Lung (tissue), 12 donors: ENCODE measurements around the gene CDK8. TPM values are rescaled to one million over a fixed set of nuclear protein-coding genes. Genes with fewer than 3 reads are reported as not detected.
A peak's percentile ranks its signal among the peaks of the same experiment; 100 is the strongest.

Experiments
- ATAC-seq: fragments of 200-7000 bp; cut with Tn5 transposase; one replicate; pipeline ENCODE4 v1.9.1; 2020; ENCODE audit warnings: moderate number of reproducible peaks; ENCODE audit not compliant: insufficient read depth, low FRiP score
- DNase-seq, 3 donors: peaks; one replicate each; pipeline ENCODE4 v3.0.0-alpha.2; 2013 to 2017
- H3K27ac ChIP-seq, 2 donors: one replicate each; pipeline ENCODE4 v1.5.1; 2013; ENCODE audit warnings: mild to moderate bottlenecking in 2 of 2, moderate library complexity in 2 of 2, control low read depth in 1 of 2, inconsistent platforms in 1 of 2, low read depth in 1 of 2, low read length in 1 of 2
- H3K27me3 ChIP-seq, 3 donors: one replicate each; pipeline ENCODE4 v1.5.1; 2013; ENCODE audit warnings: low read length in 2 of 3; ENCODE audit not compliant: control insufficient read depth in 3 of 3, insufficient read depth in 3 of 3
- H3K36me3 ChIP-seq, 4 donors: one replicate each; pipeline ENCODE4 v1.5.1; 2013; ENCODE audit warnings: low read length in 4 of 4, mild to moderate bottlenecking in 1 of 4, moderate library complexity in 1 of 4; ENCODE audit not compliant: control insufficient read depth in 4 of 4, insufficient read depth in 4 of 4
- H3K4me1 ChIP-seq, 5 donors: one replicate each; pipeline ENCODE4 v1.5.1; 2013; ENCODE audit warnings: low read length in 5 of 5, mild to moderate bottlenecking in 2 of 5, moderate library complexity in 1 of 5; ENCODE audit not compliant: control insufficient read depth in 5 of 5, insufficient read depth in 5 of 5
- H3K4me3 ChIP-seq: one replicate; pipeline ENCODE4 v1.5.1; 2013; ENCODE audit warnings: mild to moderate bottlenecking, control low read depth, moderate library complexity
- H3K9ac ChIP-seq, 2 donors: one replicate each; pipeline ENCODE4 v1.5.1; 2013; ENCODE audit warnings: low read length in 2 of 2, control low read depth in 1 of 2; ENCODE audit not compliant: insufficient read depth in 1 of 2
- H3K9me3 ChIP-seq, 4 donors: one replicate each; pipeline ENCODE4 v1.5.1; 2013; ENCODE audit warnings: low read length in 3 of 4, mild to moderate bottlenecking in 1 of 4, moderate library complexity in 1 of 4; ENCODE audit not compliant: control insufficient read depth in 4 of 4, insufficient read depth in 3 of 4
- whole genome bisulfite sequencing, 2 donors: extraction: QIAGEN DNeasy Blood & Tissue Kit; methylation state at CpG; one replicate each; pipeline ENCODE4 v1.1.7; 2013; 5-methylcytosine and 5-hydroxymethylcytosine counted together
- polyA plus RNA-seq, 2 donors: library from polyadenylated mRNA; stranded (reverse); fragments of 200-250 nt; gene quantifications; one replicate each; pipeline ENCODE4 v1.2.1, GENCODE V29; 2013
- total RNA-seq, 2 donors: library from RNA; depleted of rRNA in 1 of 2; stranded (reverse); fragments of >200 nt in 1 of 2; gene quantifications; one replicate each; pipeline ENCODE4 v1.2.1, GENCODE V29; 2014 to 2021
- TF ChIP-seq, protein P1 (sequence below): IDR thresholded peaks from 2 replicates; pipeline ENCODE4 v1.5.1; 2012; ENCODE audit warnings: mild to moderate bottlenecking; ENCODE audit errors: control extremely low read depth, extremely low read depth
- donor health status: control.
- donor health status: control.
- donor health status: Bipolar disorder and iron deficiency.
- donor health status: healthy.
- donor health status: DM: yes; HTN: yes; CAD: no.

CDK8 gene
- total and polyA plus RNA-seq, 4 donors = 7.1 to 12.7 (median 9.6) TPM

DNA sequence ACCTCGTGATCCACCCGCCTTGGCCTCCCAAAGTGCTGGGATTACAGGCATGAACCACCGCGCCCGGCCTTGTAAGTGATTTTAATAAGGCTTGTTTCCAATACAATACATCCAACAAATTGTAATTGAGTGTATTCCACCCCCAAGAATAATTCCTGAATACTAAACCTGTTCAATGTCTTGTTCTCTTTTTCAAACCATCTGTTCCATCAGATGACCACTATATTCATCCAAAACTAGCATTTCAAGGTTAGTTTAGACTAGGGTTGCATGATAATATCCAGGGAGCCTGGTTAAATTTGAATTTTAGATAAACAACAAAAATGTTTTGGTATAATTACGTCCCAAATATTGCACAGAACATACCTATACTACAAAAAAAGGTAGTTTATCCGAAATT, 168.1 kb downstream of the CDK8 start:
- H3K27me3 ChIP-seq = no peaks in the 10 kb centered on the region
- no peak for DNase-seq
- H3K9ac ChIP-seq = no peak overlapping the region
- H3K27ac ChIP-seq = no peak overlapping the region
- WGBS, 2 donors = 92 to 95% methylated on average over 7 of the region's 7 CpGs
- H3K4me3 ChIP-seq = no peak overlapping the region
- TF ChIP-seq, protein P1, sequence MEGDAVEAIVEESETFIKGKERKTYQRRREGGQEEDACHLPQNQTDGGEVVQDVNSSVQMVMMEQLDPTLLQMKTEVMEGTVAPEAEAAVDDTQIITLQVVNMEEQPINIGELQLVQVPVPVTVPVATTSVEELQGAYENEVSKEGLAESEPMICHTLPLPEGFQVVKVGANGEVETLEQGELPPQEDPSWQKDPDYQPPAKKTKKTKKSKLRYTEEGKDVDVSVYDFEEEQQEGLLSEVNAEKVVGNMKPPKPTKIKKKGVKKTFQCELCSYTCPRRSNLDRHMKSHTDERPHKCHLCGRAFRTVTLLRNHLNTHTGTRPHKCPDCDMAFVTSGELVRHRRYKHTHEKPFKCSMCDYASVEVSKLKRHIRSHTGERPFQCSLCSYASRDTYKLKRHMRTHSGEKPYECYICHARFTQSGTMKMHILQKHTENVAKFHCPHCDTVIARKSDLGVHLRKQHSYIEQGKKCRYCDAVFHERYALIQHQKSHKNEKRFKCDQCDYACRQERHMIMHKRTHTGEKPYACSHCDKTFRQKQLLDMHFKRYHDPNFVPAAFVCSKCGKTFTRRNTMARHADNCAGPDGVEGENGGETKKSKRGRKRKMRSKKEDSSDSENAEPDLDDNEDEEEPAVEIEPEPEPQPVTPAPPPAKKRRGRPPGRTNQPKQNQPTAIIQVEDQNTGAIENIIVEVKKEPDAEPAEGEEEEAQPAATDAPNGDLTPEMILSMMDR = no peak
- peaks cover 0 to 4% (median 0%) of the 10 kb centered on the region in 5 donors for H3K4me1 ChIP-seq
- no peak for ATAC-seq
- H3K36me3 ChIP-seq = no peaks in the 10 kb centered on the region
- H3K9me3 ChIP-seq = no peaks in the 10 kb centered on the region

DNA sequence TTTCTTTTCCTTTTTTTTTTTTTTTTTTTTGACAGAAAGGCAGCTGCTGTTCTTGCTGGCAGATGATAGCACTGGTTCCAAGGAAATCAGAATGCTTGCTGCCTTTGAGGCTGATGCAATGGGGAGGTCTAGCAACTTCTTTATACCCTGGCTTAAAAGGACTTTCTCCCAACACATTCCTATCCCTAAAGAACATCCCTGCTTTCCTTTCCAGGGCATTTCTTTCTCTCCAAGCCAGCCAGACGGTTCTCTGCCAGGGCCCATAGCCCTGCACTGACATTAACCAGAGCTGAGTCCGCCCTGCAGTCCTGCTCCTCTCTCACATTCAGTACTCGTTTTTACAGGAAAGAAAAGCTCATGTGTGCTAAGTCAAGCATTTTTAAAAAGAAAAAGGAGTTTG, 169.7 kb downstream of the CDK8 start:
- Histone ChIP-seq H3K36me3 (no peaks in the 10 kb centered on the region), H3K27me3 (no peaks in the 10 kb centered on the region), H3K9me3 (no peaks in the 10 kb centered on the region), H3K27ac (no peak overlapping the region), H3K4me1 (peaks cover 0 to 4% (median 0%) of the 10 kb centered on the region in 5 donors), H3K4me3 (no peak overlapping the region), H3K9ac (no peak overlapping the region)
- TF ChIP-seq, protein P1 = no peak
- DNase-seq = peak in 1 of 3 donors; percentile 11
- WGBS, 2 donors = 54 to 65% methylated on average over 3 of the region's 3 CpGs
- ATAC-seq = no peak

DNA sequence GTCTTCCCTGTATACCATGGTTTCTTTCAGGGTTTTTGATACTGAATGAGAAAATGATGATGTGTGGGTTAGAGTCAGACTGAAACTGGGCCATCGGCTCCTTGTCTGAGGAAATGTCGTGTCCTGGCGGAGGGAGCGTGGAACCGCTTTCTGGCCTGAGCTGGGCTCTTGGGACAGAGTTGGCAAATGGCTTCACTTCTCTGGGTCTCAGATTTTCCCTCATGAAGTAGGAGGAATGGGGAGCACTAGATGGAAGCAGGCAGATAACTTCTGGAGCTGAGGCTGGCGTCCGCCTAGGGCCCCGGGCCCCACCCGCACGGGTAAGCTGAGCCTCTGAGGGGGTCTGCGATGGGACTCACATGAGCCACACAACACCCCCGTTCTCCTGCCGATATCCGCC, 170.3 kb downstream of the CDK8 start:
- no peak for ATAC-seq
- no peak overlapping the region for H3K9ac ChIP-seq
- H3K4me3 ChIP-seq = no peak overlapping the region
- peaks cover 0 to 4% (median 0%) of the 10 kb centered on the region in 5 donors for H3K4me1 ChIP-seq
- H3K36me3 ChIP-seq = no peaks in the 10 kb centered on the region
- TF ChIP-seq, protein P1 = no peak
- no peaks in the 10 kb centered on the region for H3K9me3 ChIP-seq
- H3K27ac ChIP-seq = peak overlapping the region; percentile 23 to 27
- no peaks in the 10 kb centered on the region for H3K27me3 ChIP-seq
- no peak for DNase-seq
- 92 to 95% methylated on average over 14 of the region's 14 CpGs for WGBS, 2 donors
